HG03066 (cell line): Measurements from ENCODE around the gene AFAP1L2.

ENCODE experiments used
- ATAC-seq: cut with Tn5 transposase; IDR thresholded peaks from one replicate; pipeline ENCODE4 v1.9.1; 2021; ENCODE audit warnings: low read depth; ENCODE audit not compliant: unreplicated experiment

AFAP1L2 gene

DNA sequence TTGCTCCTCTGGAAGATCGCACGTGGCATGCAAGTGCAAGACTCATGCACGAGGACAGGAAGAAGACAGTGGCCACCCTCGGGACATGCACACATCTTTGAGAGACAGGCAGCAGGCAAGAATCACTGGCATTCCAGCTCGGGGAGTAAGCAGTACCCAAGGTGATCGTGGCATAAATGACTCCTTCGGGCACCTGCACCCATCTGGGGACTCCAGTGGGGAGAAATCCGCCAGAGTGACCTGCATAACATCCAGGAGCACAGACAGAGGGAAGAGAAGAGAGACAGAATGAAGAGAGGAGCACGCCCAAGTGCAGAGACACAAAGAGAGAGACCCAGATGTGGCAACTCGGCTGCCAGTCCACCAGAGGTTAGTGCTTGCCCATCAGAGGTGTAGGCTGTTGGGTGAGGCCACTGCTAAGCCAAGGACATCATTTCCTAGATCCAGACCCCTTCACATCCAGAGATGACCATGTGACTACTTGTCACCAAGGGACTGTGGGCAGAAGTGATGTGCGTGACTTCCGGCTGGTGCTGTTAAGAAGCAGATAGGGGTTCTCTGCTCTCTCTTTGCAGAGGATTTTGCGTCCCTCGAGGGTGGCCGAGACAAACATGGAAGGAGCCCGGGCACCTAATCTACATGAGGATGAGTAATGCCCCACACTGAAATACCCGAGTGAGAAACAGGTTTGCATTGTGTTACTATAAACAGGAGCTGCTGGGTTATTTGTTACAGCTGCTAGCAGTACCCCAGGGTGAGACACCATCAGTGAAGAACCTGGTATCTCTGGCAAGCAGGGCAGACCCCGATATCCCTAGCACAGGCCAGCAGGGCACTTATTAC, 84.7 kb downstream of the AFAP1L2 start:
- no peak for ATAC-seq

GRCh38 chr10:114316744-114317143, 87.6 kb downstream of the AFAP1L2 start:
- no peak for ATAC-seq

- ATAC-seq: no peak
Measured at GRCh38 chr10:114315566-114316420, 88.5 kb downstream of the AFAP1L2 start.

DNA sequence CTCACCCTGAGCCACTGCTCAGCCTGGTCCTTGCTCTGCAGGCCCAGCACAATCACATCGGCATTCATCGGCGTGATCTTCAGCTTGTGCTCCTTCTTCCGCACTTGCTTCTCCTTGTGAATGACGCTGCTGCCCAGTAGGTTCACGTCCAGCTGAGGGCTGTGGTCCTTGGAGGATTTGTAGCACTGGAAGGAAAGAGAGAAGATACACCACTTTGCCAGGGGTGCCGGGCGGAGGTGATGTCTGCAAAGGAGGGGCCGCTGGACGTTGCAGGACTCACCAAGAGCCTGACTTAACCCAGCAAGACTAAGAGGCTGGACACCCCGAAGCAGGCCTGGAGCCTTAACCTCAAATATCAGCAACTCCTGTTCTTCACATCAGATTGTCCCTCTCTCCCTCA, 90.4 kb downstream of the AFAP1L2 start:
- ATAC-seq: no peak

- ATAC-seq: no peak
Measured at GRCh38 chr10:114313139-114313538, 91.2 kb downstream of the AFAP1L2 start.

DNA sequence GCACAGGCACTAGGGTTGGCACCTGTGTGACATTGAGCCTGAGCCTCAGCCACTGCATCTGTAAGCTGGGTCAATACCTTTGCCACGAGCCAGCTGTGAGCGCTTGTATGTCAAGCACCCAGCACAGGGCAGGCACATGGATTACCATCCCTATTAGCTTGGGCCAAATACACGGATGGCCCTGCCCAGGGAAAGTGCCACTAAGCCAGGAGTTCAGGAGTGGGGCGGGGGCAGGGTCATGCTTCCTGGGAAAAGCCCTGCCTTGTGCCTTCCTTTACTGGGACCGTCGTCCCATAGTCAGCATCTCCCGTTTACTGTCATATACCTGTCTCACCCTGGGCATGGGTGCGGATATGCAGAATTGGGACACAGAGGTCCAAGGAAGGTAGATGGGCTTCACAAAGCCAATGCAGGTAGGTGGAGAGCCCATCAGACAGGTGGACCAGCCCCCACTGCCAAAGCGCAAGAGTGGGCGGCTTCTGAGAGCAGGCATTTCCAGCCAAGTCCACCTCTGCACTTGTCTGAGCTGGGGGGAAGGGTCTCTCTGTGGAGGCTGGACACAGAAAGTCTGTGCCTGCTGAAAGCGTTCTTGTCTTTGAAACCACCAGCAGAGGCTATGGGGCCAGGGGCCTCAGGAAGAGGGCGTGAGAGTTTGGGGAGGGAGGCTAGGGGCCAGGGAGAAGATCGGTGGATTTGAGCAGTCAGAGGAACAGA, 92.6 kb downstream of the AFAP1L2 start:
- no peak for ATAC-seq

- no peak for ATAC-seq
Measured at GRCh38 chr10:114311023-114311422, 93.3 kb downstream of the AFAP1L2 start.

DNA sequence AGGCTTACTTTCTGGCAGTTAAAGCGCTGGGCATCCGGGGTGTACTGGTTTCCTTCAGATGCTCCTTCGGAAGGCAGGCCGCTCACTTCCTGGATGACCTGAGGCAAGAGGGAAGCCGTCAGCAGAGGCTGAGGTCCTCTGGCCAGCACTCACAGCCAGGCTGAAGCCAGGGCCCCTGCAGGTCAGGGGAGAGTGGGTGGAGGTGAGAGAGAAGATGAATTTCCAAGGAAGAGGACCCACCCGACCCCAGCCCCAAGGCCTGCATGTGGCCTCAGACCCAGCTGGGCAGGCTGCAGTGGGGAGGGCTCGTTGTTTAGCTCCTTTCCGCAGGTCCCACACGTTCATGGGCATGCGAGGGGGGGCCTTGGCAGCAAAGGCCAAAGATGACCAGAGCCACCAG, 94.0 kb downstream of the AFAP1L2 start:
- ATAC-seq: no peak

GRCh38 chr10:114309364-114309651, 95.0 kb downstream of the AFAP1L2 start:
- ATAC-seq: no peak

DNA sequence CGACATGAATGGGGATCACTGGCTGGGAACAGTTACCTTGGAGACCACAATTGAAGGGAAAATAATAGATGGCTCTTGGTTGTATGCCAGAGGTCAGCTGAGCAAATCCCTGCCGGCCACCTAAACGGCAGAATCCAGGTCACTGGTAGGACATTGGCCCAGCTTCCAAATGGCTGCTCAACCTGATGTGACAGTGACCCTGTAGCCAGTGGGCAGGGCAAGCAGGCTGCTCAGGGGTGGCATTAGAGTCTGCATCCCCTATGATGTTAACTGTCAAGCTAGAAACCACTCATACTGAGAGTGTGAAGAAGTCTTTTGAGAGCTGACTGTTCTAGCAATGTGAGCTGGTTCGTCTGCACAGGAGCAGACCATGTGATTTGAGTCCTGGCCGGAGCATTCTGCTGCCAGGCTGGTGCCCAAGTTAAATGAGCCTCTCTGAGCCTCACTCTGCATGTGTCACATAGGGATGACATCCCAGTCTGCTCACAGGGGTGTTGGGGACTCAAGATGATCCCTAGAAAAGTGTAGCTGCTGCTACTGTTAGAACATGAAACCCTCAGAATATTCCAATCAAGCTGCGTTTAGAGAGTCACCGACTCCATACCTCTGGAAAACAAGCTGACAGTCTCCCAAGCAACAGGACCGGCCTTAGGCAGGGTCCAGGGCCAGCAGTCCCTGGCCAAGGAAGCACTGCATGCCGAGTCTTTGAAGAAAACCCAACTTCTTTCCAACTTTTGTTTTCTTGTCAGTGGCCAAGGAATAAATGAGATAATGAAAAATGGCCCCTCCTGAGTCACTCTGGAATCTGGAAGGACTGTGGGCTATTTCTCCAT, 95.6 kb downstream of the AFAP1L2 start:
- no peak for ATAC-seq

DNA sequence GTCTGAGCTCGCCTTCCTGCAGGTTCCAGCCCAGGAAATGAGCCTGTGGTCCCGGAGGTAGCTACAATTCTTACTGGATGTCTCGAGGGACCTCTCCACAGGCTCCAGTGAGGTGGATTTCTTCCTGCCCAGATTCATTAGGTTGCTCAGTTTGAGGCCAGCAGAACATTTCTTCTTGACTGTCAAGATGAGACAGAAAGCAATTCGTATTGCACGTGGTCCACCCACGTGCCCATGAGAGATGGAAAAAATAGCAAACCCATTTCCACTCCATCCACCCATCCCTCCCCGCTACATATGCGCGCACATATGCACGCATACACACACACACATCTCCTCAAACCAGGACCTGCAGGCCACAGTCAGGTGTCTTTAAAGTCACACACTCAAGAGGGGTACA, 96.6 kb downstream of the AFAP1L2 start:
- ATAC-seq: no peak

- ATAC-seq: no peak
Measured at GRCh38 chr10:114306116-114306973, 98.0 kb downstream of the AFAP1L2 start.

DNA sequence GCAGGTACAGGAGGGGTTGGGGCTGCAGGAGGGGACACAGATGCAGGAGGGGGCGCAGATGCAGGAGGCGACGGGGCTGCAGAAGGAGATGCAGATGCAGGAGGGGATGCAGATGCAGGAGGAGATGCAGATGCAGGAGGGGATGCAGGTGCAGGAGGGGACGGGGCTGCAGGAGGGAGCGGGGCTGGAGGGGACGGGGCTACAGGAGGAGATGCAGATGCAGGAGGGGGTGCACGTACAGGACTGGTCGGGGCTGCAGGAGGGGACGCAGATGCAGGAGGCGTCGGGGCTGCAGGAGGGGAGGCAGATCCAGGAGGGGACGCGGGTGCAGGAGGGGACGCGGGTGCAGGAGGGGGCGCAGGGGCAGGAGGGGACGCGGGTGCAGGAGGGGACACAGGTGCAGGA, 98.8 kb downstream of the AFAP1L2 start:
- no peak for ATAC-seq

DNA sequence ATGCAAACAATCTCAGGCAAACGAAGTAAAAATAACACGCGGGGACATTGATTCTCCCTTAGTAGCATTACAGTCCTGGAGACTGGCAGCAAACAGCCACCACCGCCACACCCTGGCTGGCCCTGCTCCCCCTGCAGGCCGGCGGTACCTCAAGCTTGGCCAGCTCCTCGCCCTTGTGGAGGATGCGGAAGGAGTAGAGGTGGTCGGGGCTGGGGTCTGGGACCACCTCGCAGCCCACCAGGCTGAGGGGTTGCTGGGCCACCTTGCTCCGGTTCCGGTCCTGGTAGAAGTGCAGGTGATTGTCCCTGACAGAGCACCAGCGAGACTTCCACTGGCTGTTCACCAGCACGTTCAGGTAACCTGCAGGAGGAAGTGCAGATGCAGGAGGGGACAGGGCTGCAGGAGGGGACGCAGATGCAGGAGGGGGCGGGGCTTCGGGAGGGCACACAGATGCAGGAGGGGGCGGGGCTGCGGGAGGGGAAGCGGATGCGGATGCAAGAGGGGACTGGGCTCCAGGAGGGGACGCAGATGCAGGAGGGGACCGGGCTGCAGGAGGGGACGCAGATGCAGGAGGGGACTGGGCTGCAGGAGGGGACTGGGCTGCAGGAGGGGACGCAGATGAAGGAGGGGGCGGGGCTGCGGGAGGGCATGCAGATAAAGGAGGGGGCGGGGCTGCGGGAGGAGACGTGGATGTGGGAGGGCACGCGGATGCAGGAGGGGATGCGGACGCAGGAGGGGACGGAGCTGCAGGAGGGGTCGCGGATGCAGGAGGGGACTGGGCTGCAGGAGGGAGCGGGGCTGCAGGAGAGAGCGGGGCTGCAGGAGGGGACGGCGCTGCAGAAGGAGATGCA, 99.5 kb downstream of the AFAP1L2 start:
- peak; percentile 71 for ATAC-seq

GRCh38 chr10:114304017-114304570, 100.2 kb downstream of the AFAP1L2 start:
- peak; percentile 85 for ATAC-seq

DNA sequence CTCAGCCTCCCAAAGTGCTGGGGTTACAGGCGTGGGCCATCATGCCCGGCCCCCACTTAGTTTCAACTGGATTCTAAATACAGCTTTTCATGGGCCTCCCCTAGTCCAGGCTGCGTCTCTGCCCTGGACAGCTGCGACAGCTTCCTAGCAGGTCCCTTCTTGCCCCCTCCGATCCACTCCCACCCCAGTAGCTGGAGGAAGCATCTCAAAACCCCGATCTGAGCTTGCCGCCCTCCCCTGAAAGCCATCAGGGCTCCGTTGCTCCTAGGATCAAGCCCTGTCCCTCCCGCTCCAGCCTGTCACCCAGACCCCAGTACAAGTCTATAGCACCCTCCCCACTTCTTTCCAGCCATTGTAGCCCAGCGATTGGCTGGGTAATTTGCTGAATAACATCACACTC, 100.7 kb downstream of the AFAP1L2 start:
- ATAC-seq: no peak

DNA sequence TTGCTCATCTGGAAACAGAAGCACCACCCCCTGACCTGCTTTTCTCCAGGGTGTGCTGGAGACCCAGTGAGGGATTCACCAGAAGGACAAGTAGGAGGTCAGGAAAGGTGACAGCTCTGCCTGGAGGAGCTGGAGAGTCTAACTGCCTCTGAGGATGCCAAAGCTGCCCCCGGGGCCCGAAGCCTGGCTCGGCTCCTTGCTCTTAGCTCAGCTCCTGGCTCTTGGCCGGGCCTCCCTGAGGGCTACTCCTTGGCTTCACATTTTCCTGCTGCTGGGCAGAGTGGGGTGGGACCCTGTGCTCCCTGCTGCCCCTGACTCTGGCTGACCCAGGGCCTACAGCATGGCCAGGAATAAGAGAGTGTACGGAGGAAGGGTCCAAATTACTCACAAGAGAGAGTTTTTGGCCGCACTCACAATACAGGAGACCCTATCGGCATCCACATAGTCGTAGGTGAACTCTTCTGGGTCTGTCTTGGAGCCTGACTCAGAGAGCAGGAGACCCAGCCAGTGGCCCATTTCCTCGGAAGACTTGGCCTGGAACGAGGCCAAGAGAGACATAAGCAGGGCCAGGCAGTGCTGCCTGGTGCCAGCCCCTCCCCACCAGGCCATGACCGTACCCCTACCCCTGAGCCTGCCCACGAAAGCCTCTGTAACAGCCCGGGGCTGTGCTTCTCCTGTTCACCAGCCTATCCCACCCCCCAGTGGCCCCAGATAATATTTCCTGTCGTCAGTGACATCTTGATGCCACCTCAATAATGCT, 102.2 kb downstream of the AFAP1L2 start:
- ATAC-seq: no peak

DNA sequence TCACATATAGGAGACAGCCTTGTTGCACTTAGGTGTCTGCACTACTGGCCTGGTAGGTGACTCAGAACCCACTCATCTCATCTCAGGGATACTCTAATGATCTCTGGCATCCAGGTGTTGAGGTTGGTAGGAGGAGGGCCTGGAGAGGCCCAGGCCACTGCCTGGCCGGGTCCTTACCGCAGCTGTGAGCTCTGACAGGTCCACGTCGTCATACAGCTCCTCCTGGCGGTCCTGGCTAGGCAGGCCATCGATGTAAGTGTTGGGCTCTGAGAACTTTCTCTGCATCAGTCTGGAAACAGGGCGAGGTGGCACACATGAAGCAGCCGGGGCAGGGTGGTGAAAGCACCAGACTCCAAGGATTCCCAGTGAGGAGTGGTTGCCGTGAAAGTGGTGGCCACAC, 103.1 kb downstream of the AFAP1L2 start:
- no peak for ATAC-seq
